OCI-LY1 (cell line): ENCODE results near the gene EMC8.
A peak's percentile ranks its signal among the peaks of the same experiment; 100 is the strongest.

Experiments used
- H2AFZ ChIP-seq: fragments of 200-600 bp; sonication (generic), shearing (Covaris generic); 2 replicates; pipeline ENCODE4 v1.6.0; 2014; ENCODE audit warnings: antibody characterized with exemption, mild to moderate bottlenecking, low read length
- H3F3A ChIP-seq: fragments of 200-600 bp; sonication (generic), shearing (Covaris generic); 2 replicates; pipeline ENCODE4 v1.6.0; 2014; ENCODE audit warnings: mild to moderate bottlenecking, antibody characterized with exemption, low read length, moderate library complexity; ENCODE audit not compliant: insufficient read depth
- H3K27ac ChIP-seq: fragments of 200-600 bp; sonication (generic); 2 replicates; pipeline ENCODE4 v1.5.1; 2014; ENCODE audit warnings: low read length, mixed run types, mild to moderate bottlenecking, low read depth; ENCODE audit not compliant: poor library complexity, severe bottlenecking
- H3K27me3 ChIP-seq: fragments of 200-600 bp; sonication (generic); 2 replicates; pipeline ENCODE4 v1.6.0; 2014; ENCODE audit warnings: antibody characterized with exemption, mild to moderate bottlenecking, low read length, moderate library complexity; ENCODE audit not compliant: insufficient read depth
- H3K36me3 ChIP-seq: fragments of 200-600 bp; sonication (generic); 2 replicates; pipeline ENCODE4 v1.6.1; 2014; ENCODE audit warnings: mild to moderate bottlenecking, antibody characterized with exemption, low read length, moderate library complexity, mixed read lengths; ENCODE audit not compliant: insufficient read depth
- H3K4me1 ChIP-seq: fragments of 200-600 bp; sonication (generic); 2 replicates; pipeline ENCODE4 v1.5.1; 2014; ENCODE audit warnings: mild to moderate bottlenecking, low read length, moderate library complexity; ENCODE audit not compliant: insufficient read depth, severe bottlenecking
- H3K4me2 ChIP-seq: fragments of 200-600 bp; sonication (generic), shearing (Covaris generic); 2 replicates; pipeline ENCODE4 v1.6.1; 2014; ENCODE audit warnings: low read length
- H3K4me3 ChIP-seq: fragments of 200-600 bp; sonication (generic); 2 replicates; pipeline ENCODE4 v1.5.1; 2014; ENCODE audit warnings: low read length, low read depth, mild to moderate bottlenecking, mixed read lengths; ENCODE audit not compliant: poor library complexity, severe bottlenecking
- H3K79me2 ChIP-seq: fragments of 200-600 bp; shearing (Covaris generic); 2 replicates; pipeline ENCODE4 v1.6.1; 2016; ENCODE audit warnings: mixed run types, low read length, mixed read lengths; ENCODE audit not compliant: insufficient read depth
- H3K9ac ChIP-seq: fragments of 200-600 bp; sonication (generic), shearing (Covaris generic); 2 replicates; pipeline ENCODE4 v1.6.1; 2014; ENCODE audit warnings: mild to moderate bottlenecking, low read length, mixed read lengths
- H3K9me2 ChIP-seq: fragments of 200-600 bp; sonication (generic), shearing (Covaris generic); 2 replicates; pipeline ENCODE4 v1.6.1; 2014; ENCODE audit warnings: low read depth, mild to moderate bottlenecking, low read length, mixed read lengths
- H3K9me3 ChIP-seq: fragments of 200-600 bp; shearing (Covaris generic); 2 replicates; pipeline ENCODE4 v1.6.1; 2014; ENCODE audit warnings: low read length, mixed read lengths
- H4K20me1 ChIP-seq: fragments of 200-600 bp; sonication (generic), shearing (Covaris generic); 2 replicates; pipeline ENCODE4 v1.6.0; 2016; ENCODE audit warnings: mild to moderate bottlenecking, low read length; ENCODE audit not compliant: insufficient read depth
- CTCF ChIP-seq: fragments of 200-600 bp; sonication (generic), shearing (Covaris generic); IDR thresholded peaks from 2 replicates; pipeline ENCODE4 v1.5.1; 2017; ENCODE audit warnings: mild to moderate bottlenecking, antibody characterized with exemption, low read length, moderate library complexity, mixed read lengths
- EZH2 ChIP-seq: fragments of 200-600 bp; sonication (generic), shearing (Covaris generic); IDR thresholded peaks from 2 replicates; pipeline ENCODE4 v1.8.0; 2017; ENCODE audit warnings: borderline replicate concordance, mixed run types, mild to moderate bottlenecking, antibody characterized with exemption, low read length, moderate library complexity, mixed read lengths

EMC8 gene

GRCh38 chr16:85829751-85830445, 30.6 kb upstream of the EMC8 start:
- H3K4me2 ChIP-seq: no peak overlapping the region
- TF ChIP-seq CTCF (no peak), EZH2 (no peak)
- peak overlapping the region; percentile 4; the same call in 1 of the 2 replicates for H3K9ac ChIP-seq

GRCh38 chr16:85829171-85829719, 29.9 kb upstream of the EMC8 start:
- H3K4me3 ChIP-seq: no peak overlapping the region
- no peaks in the 10 kb centered on the region; the same call in 1 of the 2 replicates for H3K27me3 ChIP-seq
- H3K79me2 ChIP-seq: no peaks in the 10 kb centered on the region
- H3K9ac ChIP-seq: peak overlapping the region; percentile 4; the same call in 1 of the 2 replicates
- no peak overlapping the region for H3K4me2 ChIP-seq
- no peaks in the 10 kb centered on the region for H3K9me3 ChIP-seq
- no peak overlapping the region for H2AFZ ChIP-seq
- H3K36me3 ChIP-seq: no peaks in the 10 kb centered on the region
- H3K27ac ChIP-seq: peak overlapping the region; percentile 90
- no peaks in the 10 kb centered on the region for H3K9me2 ChIP-seq
- H3F3A ChIP-seq: no peaks in the 10 kb centered on the region
- no peaks in the 10 kb centered on the region for H4K20me1 ChIP-seq
- peaks cover 51% of the 10 kb centered on the region for H3K4me1 ChIP-seq
- TF ChIP-seq CTCF: no peak
- no peak for TF ChIP-seq EZH2

More at GRCh38 chr16:85829751-85830445, 30.6 kb upstream of the EMC8 start:
- Histone ChIP-seq H3K27me3 (no peaks in the 10 kb centered on the region; the same call in 1 of the 2 replicates), H3K79me2 (no peaks in the 10 kb centered on the region), H3K4me3 (no peak overlapping the region), H4K20me1 (no peaks in the 10 kb centered on the region), H2AFZ (no peak overlapping the region), H3K27ac (peak overlapping the region; percentile 90), H3K36me3 (no peaks in the 10 kb centered on the region), H3K9me2 (no peaks in the 10 kb centered on the region), H3K4me1 (peaks cover 51% of the 10 kb centered on the region), H3K9me3 (no peaks in the 10 kb centered on the region), H3F3A (no peaks in the 10 kb centered on the region)

GRCh38 chr16:85828166-85828565, 28.8 kb upstream of the EMC8 start:
- H3F3A ChIP-seq: no peaks in the 10 kb centered on the region
- no peaks in the 10 kb centered on the region for H3K36me3 ChIP-seq
- H3K9ac ChIP-seq: no peak overlapping the region
- no peaks in the 10 kb centered on the region for H4K20me1 ChIP-seq
- H3K4me3 ChIP-seq: no peak overlapping the region
- no peaks in the 10 kb centered on the region for H3K9me3 ChIP-seq
- no peaks in the 10 kb centered on the region for H3K9me2 ChIP-seq
- no peak overlapping the region for H2AFZ ChIP-seq
- no peak overlapping the region for H3K4me2 ChIP-seq
- peaks cover 50% of the 10 kb centered on the region for H3K4me1 ChIP-seq
- H3K27me3 ChIP-seq: no peaks in the 10 kb centered on the region; the same call in 1 of the 2 replicates
- H3K27ac ChIP-seq: peak overlapping the region; percentile 90
- no peak for TF ChIP-seq EZH2
- no peak for TF ChIP-seq CTCF
- H3K79me2 ChIP-seq: no peaks in the 10 kb centered on the region
